ENCODE results near the gene CPNE5.

DNA sequence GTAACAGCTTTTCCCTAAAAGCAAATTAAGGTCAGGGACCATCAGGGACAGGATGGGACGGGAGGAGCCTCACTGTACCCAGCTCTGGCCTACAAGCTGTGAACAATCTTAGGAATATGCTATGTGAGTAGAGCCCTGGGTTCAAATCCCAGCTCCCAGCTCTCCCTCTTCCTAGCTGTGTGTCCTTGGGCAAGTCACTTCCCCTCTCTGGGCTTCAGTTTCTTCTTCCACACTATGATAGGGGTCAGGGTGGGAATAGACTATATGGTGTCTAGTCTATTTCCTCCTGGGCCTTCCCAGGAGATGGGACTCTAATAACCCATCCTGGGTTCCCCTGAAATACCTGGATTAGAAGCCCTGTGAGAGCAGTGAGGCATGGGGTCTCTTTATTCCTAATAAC, 41.6 kb downstream of the CPNE5 start:
- TF ChIP-seq CTCF (IDR thresholded peaks at IDR 0.05; ENCODE audit: poor library complexity), result no peak
- no peak for TF ChIP-seq EZH2phosphoT487 (IDR thresholded peaks at IDR 0.05; ENCODE audit: low read depth, severe bottlenecking, unreplicated experiment)
